ENCODE results near the gene CD300E. TPM values are rescaled to one million over a fixed set of nuclear protein-coding genes. Genes with fewer than 3 reads are reported as not detected.

The CD300E gene
- total RNA-seq, 2 experiments from 2014 or later, result 0.93 to 0.98 TPM

DNA sequence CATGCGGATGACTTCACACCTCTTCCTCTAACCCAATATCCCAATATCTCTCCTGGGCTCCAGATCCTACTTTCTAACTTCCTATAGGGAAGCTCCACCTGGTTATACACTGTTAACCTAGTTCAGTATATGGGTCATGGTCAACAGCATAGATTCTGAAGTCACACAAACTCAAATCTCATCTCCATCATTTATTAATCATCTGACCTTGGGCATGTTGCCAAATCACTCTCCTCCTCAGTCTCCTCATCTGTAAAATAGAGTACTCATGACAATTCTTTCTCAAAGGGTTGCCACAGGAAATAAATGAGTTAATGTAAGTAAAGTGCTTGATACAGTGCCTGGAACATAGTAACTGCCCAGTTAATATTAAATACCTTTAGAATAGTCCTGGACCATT lies 593 bp upstream of the CD300E start:
- Mint-ChIP-seq H3K27me3 (peaks cover 79% of the 10 kb centered on the region), H3K9me3 (no peaks in the 10 kb centered on the region), H3K4me3 (no peak overlapping the region), H3K27ac (no peak overlapping the region), H3K36me3 (ENCODE audit: low read depth) (no peaks in the 10 kb centered on the region), H3K4me1 (ENCODE audit: low read depth) (no peaks in the 10 kb centered on the region)
- TF ChIP-seq, protein P1, sequence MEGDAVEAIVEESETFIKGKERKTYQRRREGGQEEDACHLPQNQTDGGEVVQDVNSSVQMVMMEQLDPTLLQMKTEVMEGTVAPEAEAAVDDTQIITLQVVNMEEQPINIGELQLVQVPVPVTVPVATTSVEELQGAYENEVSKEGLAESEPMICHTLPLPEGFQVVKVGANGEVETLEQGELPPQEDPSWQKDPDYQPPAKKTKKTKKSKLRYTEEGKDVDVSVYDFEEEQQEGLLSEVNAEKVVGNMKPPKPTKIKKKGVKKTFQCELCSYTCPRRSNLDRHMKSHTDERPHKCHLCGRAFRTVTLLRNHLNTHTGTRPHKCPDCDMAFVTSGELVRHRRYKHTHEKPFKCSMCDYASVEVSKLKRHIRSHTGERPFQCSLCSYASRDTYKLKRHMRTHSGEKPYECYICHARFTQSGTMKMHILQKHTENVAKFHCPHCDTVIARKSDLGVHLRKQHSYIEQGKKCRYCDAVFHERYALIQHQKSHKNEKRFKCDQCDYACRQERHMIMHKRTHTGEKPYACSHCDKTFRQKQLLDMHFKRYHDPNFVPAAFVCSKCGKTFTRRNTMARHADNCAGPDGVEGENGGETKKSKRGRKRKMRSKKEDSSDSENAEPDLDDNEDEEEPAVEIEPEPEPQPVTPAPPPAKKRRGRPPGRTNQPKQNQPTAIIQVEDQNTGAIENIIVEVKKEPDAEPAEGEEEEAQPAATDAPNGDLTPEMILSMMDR (IDR thresholded peaks at IDR 0.05), result no peak
- no peak overlapping the region for H3K4me3 ChIP-seq (ENCODE audit: low read length)
- no peak for ATAC-seq (ENCODE audit: poor library complexity)
- intact Hi-C loops (cut with DNase I, micrococcal nuclease), result no loop called here
- CTCF ChIA-PET, result no interaction called here
- POLR2A ChIA-PET, result no interaction called here
- H3K27me3 ChIP-seq (ENCODE audit: control insufficient read depth in 1 of 2, insufficient read depth in 2 of 2, low read length in 2 of 2), result peaks cover 18 to 33% of the 10 kb centered on the region in 2 experiments
- H3K27ac ChIP-seq (ENCODE audit: low read depth in 1 of 2, low read length in 2 of 2), result no peak overlapping the region
- H3K36me3 ChIP-seq (ENCODE audit: insufficient read depth, low read length), result no peaks in the 10 kb centered on the region
- no peaks in the 10 kb centered on the region for H3K4me1 ChIP-seq (ENCODE audit: insufficient read depth, low read length)
- peaks cover 0 to 3% of the 10 kb centered on the region in 2 experiments for H3K9me3 ChIP-seq (ENCODE audit: control insufficient read depth in 1 of 2, insufficient read depth in 1 of 2, low read length in 2 of 2)
- no peak for DNase-seq

GRCh38 chr17:74619077-74619673 lies 4.4 kb downstream of the CD300E start:
- CTCF ChIA-PET, result no interaction called here
- Mint-ChIP-seq H3K36me3 (ENCODE audit: low read depth) (no peaks in the 10 kb centered on the region), H3K4me1 (ENCODE audit: low read depth) (no peaks in the 10 kb centered on the region), H3K4me3 (no peak overlapping the region), H3K9me3 (no peaks in the 10 kb centered on the region), H3K27me3 (peaks cover 72% of the 10 kb centered on the region), H3K27ac (no peak overlapping the region)
- POLR2A ChIA-PET, result no interaction called here
- Histone ChIP-seq H3K4me1 (ENCODE audit: insufficient read depth, low read length) (no peaks in the 10 kb centered on the region), H3K4me3 (ENCODE audit: low read length) (no peak overlapping the region), H3K36me3 (ENCODE audit: insufficient read depth, low read length) (no peaks in the 10 kb centered on the region), H3K27ac (ENCODE audit: low read depth in 1 of 2, low read length in 2 of 2) (no peak overlapping the region), H3K9me3 (ENCODE audit: control insufficient read depth in 1 of 2, insufficient read depth in 1 of 2, low read length in 2 of 2) (no peaks in the 10 kb centered on the region), H3K27me3 (ENCODE audit: control insufficient read depth in 1 of 2, insufficient read depth in 2 of 2, low read length in 2 of 2) (peaks cover 5 to 36% of the 10 kb centered on the region in 2 experiments)
- TF ChIP-seq, protein P1 (IDR thresholded peaks at IDR 0.05), result no peak
- intact Hi-C loops (cut with DNase I, micrococcal nuclease), result no loop called here
- ATAC-seq (ENCODE audit: poor library complexity) (no peak), DNase-seq (no peak)

DNA sequence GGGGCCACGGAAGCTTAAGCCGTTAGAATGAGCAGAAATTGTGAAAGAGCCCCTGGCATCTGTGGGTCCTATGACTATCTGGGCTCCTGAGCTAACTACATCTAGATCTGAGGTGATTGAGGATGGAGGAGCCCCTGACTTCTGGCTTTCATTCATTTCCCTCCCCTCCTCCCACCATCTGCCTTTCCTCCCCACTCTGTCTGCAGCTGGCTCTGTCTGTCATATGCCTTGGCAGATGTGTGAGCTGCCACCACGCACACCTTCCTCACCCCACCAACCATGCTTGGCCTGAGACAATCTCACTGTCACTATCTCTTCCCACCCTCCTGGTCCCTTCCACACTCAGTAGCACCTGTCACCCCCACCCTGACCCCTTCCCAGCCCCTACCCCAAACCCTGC lies 5.1 kb downstream of the CD300E start:
- DNase-seq (no peak), ATAC-seq (ENCODE audit: poor library complexity) (no peak)
- no peaks in the 10 kb centered on the region for H3K4me1 Mint-ChIP-seq (ENCODE audit: low read depth)
- Histone ChIP-seq H3K27ac (ENCODE audit: low read depth in 1 of 2, low read length in 2 of 2) (no peak overlapping the region), H3K36me3 (ENCODE audit: insufficient read depth, low read length) (no peaks in the 10 kb centered on the region), H3K4me1 (ENCODE audit: insufficient read depth, low read length) (no peaks in the 10 kb centered on the region), H3K27me3 (ENCODE audit: control insufficient read depth in 1 of 2, insufficient read depth in 2 of 2, low read length in 2 of 2) (peaks cover 6 to 34% of the 10 kb centered on the region in 2 experiments), H3K9me3 (ENCODE audit: control insufficient read depth in 1 of 2, insufficient read depth in 1 of 2, low read length in 2 of 2) (no peaks in the 10 kb centered on the region), H3K4me3 (ENCODE audit: low read length) (no peak overlapping the region)
- no peaks in the 10 kb centered on the region for H3K9me3 Mint-ChIP-seq
- intact Hi-C loops (cut with DNase I, micrococcal nuclease), result no loop called here
- peaks cover 65% of the 10 kb centered on the region for H3K27me3 Mint-ChIP-seq
- ChIA-PET POLR2A (no interaction called here), CTCF (no interaction called here)
- H3K4me3 Mint-ChIP-seq, result no peak overlapping the region
- TF ChIP-seq, protein P1 (IDR thresholded peaks at IDR 0.05), result no peak
- H3K27ac Mint-ChIP-seq, result no peak overlapping the region
- H3K36me3 Mint-ChIP-seq (ENCODE audit: low read depth), result no peaks in the 10 kb centered on the region

All from CD4-positive, alpha-beta T cell (primary cell).